GM23248 (cell line): Measurements from ENCODE around the gene QPRT. TPM values are rescaled to one million over a fixed set of nuclear protein-coding genes. Genes with fewer than 3 reads are reported as not detected.

Source experiments
- DNase-seq: peaks from one replicate; pipeline ENCODE4 v3.0.0-alpha.2; 2015
- H2AFZ ChIP-seq: fragments of 200-600 bp; sonication (generic); 2 replicates; pipeline ENCODE4 v1.6.1; 2016; ENCODE audit warnings: antibody characterized with exemption
- H3F3A ChIP-seq: fragments of 200-600 bp; sonication (generic); 2 replicates; pipeline ENCODE4 v1.6.1; 2016; ENCODE audit warnings: mild to moderate bottlenecking, antibody characterized with exemption, mixed run types; ENCODE audit not compliant: insufficient read depth
- H3K27ac ChIP-seq: fragments of 200-600 bp; sonication (generic); 2 replicates; pipeline ENCODE4 v1.5.1; 2016; ENCODE audit warnings: mild to moderate bottlenecking
- H3K27me3 ChIP-seq: fragments of 200-600 bp; sonication (generic); replicated peaks from 2 replicates; pipeline ENCODE4 v1.6.1; 2016; ENCODE audit warnings: mild to moderate bottlenecking; ENCODE audit not compliant: insufficient read depth
- H3K36me3 ChIP-seq: fragments of 200-600 bp; sonication (generic); 2 replicates; pipeline ENCODE4 v1.6.1; 2016; ENCODE audit warnings: low read depth, mild to moderate bottlenecking
- H3K4me1 ChIP-seq: fragments of 200-600 bp; sonication (generic); 2 replicates; pipeline ENCODE4 v1.6.1; 2016; ENCODE audit warnings: mild to moderate bottlenecking; ENCODE audit not compliant: insufficient read depth
- H3K4me2 ChIP-seq: fragments of 200-600 bp; sonication (generic); one replicate; pipeline ENCODE4 v1.6.1; 2016; ENCODE audit warnings: mild to moderate bottlenecking; ENCODE audit not compliant: unreplicated experiment
- H3K4me3 ChIP-seq: fragments of 200-600 bp; sonication (generic); 2 replicates; pipeline ENCODE4 v1.5.1; 2016; ENCODE audit warnings: mild to moderate bottlenecking
- H3K79me2 ChIP-seq: fragments of 200-600 bp; sonication (generic); 2 replicates; pipeline ENCODE4 v1.6.1; 2016; ENCODE audit warnings: mild to moderate bottlenecking; ENCODE audit not compliant: insufficient read depth
- H3K9ac ChIP-seq: fragments of 200-600 bp; sonication (generic); 2 replicates; pipeline ENCODE4 v1.6.1; 2016; ENCODE audit warnings: mild to moderate bottlenecking
- H3K9me2 ChIP-seq: fragments of 200-600 bp; sonication (generic); 2 replicates; pipeline ENCODE4 v1.6.1; 2016; ENCODE audit warnings: mixed run types, mild to moderate bottlenecking, moderate library complexity; ENCODE audit not compliant: insufficient read depth
- H3K9me3 ChIP-seq: fragments of 200-600 bp; sonication (generic); one replicate; pipeline ENCODE4 v1.6.1; 2017; ENCODE audit warnings: low read depth
- H4K20me1 ChIP-seq: fragments of 200-600 bp; sonication (generic); 2 replicates; pipeline ENCODE4 v1.6.0; 2016; ENCODE audit not compliant: insufficient read depth
- EZH2 ChIP-seq: fragments of 200-600 bp; sonication (generic); IDR thresholded peaks from 2 replicates; pipeline ENCODE4 v1.6.1; 2018; ENCODE audit warnings: antibody characterized with exemption, mild to moderate bottlenecking; ENCODE audit not compliant: insufficient read depth, poor library complexity, severe bottlenecking
- EZH2phosphoT487 ChIP-seq: fragments of 200-600 bp; sonication (generic); IDR thresholded peaks from 2 replicates; pipeline ENCODE4 v1.6.1; 2018; ENCODE audit warnings: antibody characterized with exemption, moderate library complexity, mild to moderate bottlenecking, low read depth; ENCODE audit not compliant: insufficient read depth
- WGBS, 2 experiments: methylation state at CpG; one replicate each; pipeline ENCODE4 v1.1.6; 2015 to 2017; ENCODE audit warnings: low lambda C conversion rate in 2 of 2, low coverage in 1 of 2; ENCODE audit errors: missing lambda C conversion rate in 2 of 2; 5-methylcytosine and 5-hydroxymethylcytosine counted together
- in situ Hi-C: fragments of 300-500 bp; cut with MboI; formaldehyde crosslinking; loops from 2 replicates; pipeline ENCODE4 v1.15.0; 2020
- polyA plus RNA-seq: library from polyadenylated mRNA; unstranded; fragments of >200 nt; fragmentation: Nextera tagmentation; extraction: Ambion mirVana; gene quantifications from 2 replicates; pipeline ENCODE4 v1.2.1, GENCODE V29; 2016
- total RNA-seq: library from RNA; depleted of rRNA; stranded (reverse); fragments of >200 nt; shearing (Covaris generic); gene quantifications from 2 replicates; pipeline ENCODE4 v1.2.3, GENCODE V29; 2014

The QPRT gene
- total and polyA plus RNA-seq, 2 experiments from 2014 or later = 0.32 to 0.85 TPM

DNA sequence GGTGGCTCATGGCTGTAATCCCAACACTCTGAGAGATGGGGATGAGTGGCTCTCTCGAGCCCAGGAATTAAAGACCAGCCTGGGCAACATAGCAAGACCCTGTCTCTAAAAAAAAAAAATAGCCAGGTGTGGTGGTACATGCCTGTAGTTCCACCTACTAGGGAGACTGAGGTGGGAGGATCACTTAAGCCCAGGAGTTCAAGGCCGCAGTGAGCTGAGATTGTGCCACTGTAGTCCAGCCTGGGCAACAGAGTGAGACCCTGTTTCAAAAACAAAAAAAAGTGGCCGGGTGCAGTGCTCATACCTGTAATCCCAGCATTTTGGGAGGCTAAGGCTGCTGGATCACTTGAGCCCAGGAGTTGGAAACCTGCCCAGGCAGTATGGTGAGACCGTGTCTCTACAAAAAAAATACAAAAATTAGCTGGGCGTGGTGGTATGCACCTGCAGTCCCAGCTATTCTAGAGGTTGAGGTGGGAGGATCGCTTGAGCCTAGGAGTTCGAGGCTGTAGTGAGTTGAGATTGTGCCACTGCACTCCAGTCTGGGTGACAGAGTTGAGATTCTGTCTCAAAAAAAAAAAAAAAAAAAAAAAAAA, 63.8 kb downstream of the QPRT start:
- no peaks in the 10 kb centered on the region for H3F3A ChIP-seq
- H3K9me3 ChIP-seq = no peaks in the 10 kb centered on the region
- no peaks in the 10 kb centered on the region for H3K36me3 ChIP-seq
- no peak overlapping the region for H3K4me2 ChIP-seq
- H4K20me1 ChIP-seq = no peaks in the 10 kb centered on the region
- no peak overlapping the region for H2AFZ ChIP-seq
- H3K4me1 ChIP-seq = no peaks in the 10 kb centered on the region
- no peak overlapping the region for H3K27ac ChIP-seq
- no peak for DNase-seq
- no peak for TF ChIP-seq EZH2
- TF ChIP-seq EZH2phosphoT487 = no peak
- H3K9me2 ChIP-seq = no peaks in the 10 kb centered on the region
- no peaks in the 10 kb centered on the region for H3K79me2 ChIP-seq
- H3K27me3 ChIP-seq = peaks cover 8% of the 10 kb centered on the region; the same call in 1 of the 2 replicates
- in situ Hi-C loops = no loop called here
- no peak overlapping the region for H3K9ac ChIP-seq
- no peak overlapping the region for H3K4me3 ChIP-seq
- 60 to 61% methylated on average over 7 of the region's 7 CpGs for WGBS, 2 experiments

GRCh38 chr16:29743475-29743826, 64.5 kb downstream of the QPRT start:
- 62 to 63% methylated on average over 5 of the region's 5 CpGs for WGBS, 2 experiments
- H3K9me3 ChIP-seq = no peaks in the 10 kb centered on the region
- no peak for DNase-seq
- H3K4me2 ChIP-seq = no peak overlapping the region
- peaks cover 8% of the 10 kb centered on the region; the same call in 1 of the 2 replicates for H3K27me3 ChIP-seq
- H4K20me1 ChIP-seq = no peaks in the 10 kb centered on the region
- no peak for TF ChIP-seq EZH2
- no peak for TF ChIP-seq EZH2phosphoT487
- no peak overlapping the region for H3K9ac ChIP-seq
- in situ Hi-C loops = no loop called here
- H3K79me2 ChIP-seq = no peaks in the 10 kb centered on the region
- H3F3A ChIP-seq = no peaks in the 10 kb centered on the region
- no peaks in the 10 kb centered on the region for H3K9me2 ChIP-seq
- no peak overlapping the region for H3K27ac ChIP-seq
- H3K4me1 ChIP-seq = no peaks in the 10 kb centered on the region
- no peaks in the 10 kb centered on the region for H3K36me3 ChIP-seq
- no peak overlapping the region for H2AFZ ChIP-seq
- no peak overlapping the region for H3K4me3 ChIP-seq

- no peak for TF ChIP-seq EZH2
- no peak for TF ChIP-seq EZH2phosphoT487
- Histone ChIP-seq H3K4me1 (no peaks in the 10 kb centered on the region), H3K4me3 (no peak overlapping the region), H3K36me3 (no peaks in the 10 kb centered on the region), H3K9ac (no peak overlapping the region), H3K27ac (no peak overlapping the region), H3K9me2 (no peaks in the 10 kb centered on the region), H3K9me3 (no peaks in the 10 kb centered on the region), H2AFZ (no peak overlapping the region), H3K79me2 (no peaks in the 10 kb centered on the region), H3K27me3 (peaks cover 8% of the 10 kb centered on the region; the same call in 1 of the 2 replicates), H3F3A (no peaks in the 10 kb centered on the region), H4K20me1 (no peaks in the 10 kb centered on the region), H3K4me2 (no peak overlapping the region)
- in situ Hi-C loops = no loop called here
- 68 to 71% methylated on average over 21 of the region's 21 CpGs for WGBS, 2 experiments
- no peak for DNase-seq
Measured at GRCh38 chr16:29743827-29744531, 65.0 kb downstream of the QPRT start.

DNA sequence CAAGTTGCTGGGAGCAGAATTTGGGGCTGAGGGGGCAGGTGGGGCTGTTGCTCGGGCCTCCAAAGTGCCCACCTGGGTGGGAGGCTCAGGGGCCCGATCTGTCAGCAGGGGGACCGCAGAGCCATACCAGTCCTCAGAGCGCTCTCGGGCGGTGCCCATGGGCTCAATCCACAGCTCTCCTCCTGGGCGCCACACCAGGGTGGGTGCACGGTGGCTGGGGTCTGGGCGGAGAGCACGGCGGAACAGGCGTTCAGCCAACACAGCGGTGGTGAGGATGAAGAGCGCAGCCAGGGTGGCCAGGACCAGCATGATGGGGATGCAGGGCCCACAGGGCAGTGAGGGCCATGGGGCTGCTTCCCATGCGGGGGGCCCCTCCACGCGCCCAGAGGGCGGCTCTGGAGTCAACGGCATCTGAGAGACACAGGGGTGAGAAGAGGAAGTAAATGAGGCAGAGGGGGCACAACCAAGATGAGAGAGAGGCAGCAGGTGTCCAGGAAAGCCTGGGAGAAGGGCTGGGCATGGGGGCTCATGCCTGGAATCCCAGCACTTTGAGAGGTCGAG, 65.6 kb downstream of the QPRT start:
- no peaks in the 10 kb centered on the region for H3K4me1 ChIP-seq
- H3K9me2 ChIP-seq = no peaks in the 10 kb centered on the region
- WGBS, 2 experiments = 86% methylated on average over 19 to 20 of the region's 20 CpGs
- H3K27me3 ChIP-seq = peaks cover 8% of the 10 kb centered on the region; the same call in 1 of the 2 replicates
- no peak overlapping the region for H3K4me2 ChIP-seq
- no peak overlapping the region for H2AFZ ChIP-seq
- TF ChIP-seq EZH2phosphoT487 = no peak
- no peak for TF ChIP-seq EZH2
- no peaks in the 10 kb centered on the region for H4K20me1 ChIP-seq
- no peaks in the 10 kb centered on the region for H3K36me3 ChIP-seq
- no peaks in the 10 kb centered on the region for H3K79me2 ChIP-seq
- in situ Hi-C loops = no loop called here
- H3K9ac ChIP-seq = no peak overlapping the region
- H3K27ac ChIP-seq = no peak overlapping the region
- no peaks in the 10 kb centered on the region for H3F3A ChIP-seq
- no peak for DNase-seq
- no peak overlapping the region for H3K4me3 ChIP-seq
- H3K9me3 ChIP-seq = no peaks in the 10 kb centered on the region
